Astrocyte (in vitro differentiated cells and primary cell): ENCODE data around the gene CA14. TPM values are rescaled to one million over a fixed set of nuclear protein-coding genes. Genes with fewer than 3 reads are reported as not detected.
"Not testable (repeated sequence)": the region's sequence is repeated elsewhere in the genome, so short reads cannot be mapped to it uniquely, and the experiment has no call there.

Source experiments
- DNase-seq: peaks from one replicate; pipeline ENCODE4 v3.0.0-alpha.2; 2010; ENCODE audit warnings: low read depth
- FAIRE-seq: peaks from 2 replicates; lab custom pipeline; 2011; peaks lifted over from hg19 to GRCh38; lab: Jason Lieb, UNC
- H2AFZ ChIP-seq: 2 replicates; pipeline ENCODE4 v1.6.0; 2012; ENCODE audit warnings: low read depth, low read length, inconsistent platforms
- H3K27ac ChIP-seq: 2 replicates; pipeline ENCODE4 v1.5.1; 2011; ENCODE audit warnings: low read depth, low read length, inconsistent platforms
- H3K27me3 ChIP-seq: 2 replicates; pipeline ENCODE4 v1.6.0; 2011; ENCODE audit warnings: low read length, inconsistent platforms; ENCODE audit not compliant: insufficient read depth
- H3K36me3 ChIP-seq: 2 replicates; pipeline ENCODE4 v1.5.1; 2011; ENCODE audit warnings: low read length, inconsistent platforms; ENCODE audit not compliant: insufficient read depth
- H3K4me1 ChIP-seq: 2 replicates; pipeline ENCODE4 v1.5.1; 2011; ENCODE audit warnings: low read length, inconsistent platforms; ENCODE audit not compliant: insufficient read depth
- H3K4me2 ChIP-seq: 2 replicates; pipeline ENCODE4 v1.6.0; 2012; ENCODE audit warnings: low read length, inconsistent platforms
- H3K4me3 ChIP-seq: 2 replicates; pipeline ENCODE4 v1.5.1; 2011; ENCODE audit warnings: low read depth, mild to moderate bottlenecking, low read length, inconsistent platforms; ENCODE audit not compliant: insufficient read depth
- H3K79me2 ChIP-seq: 2 replicates; pipeline ENCODE4 v1.6.0; 2012; ENCODE audit warnings: mild to moderate bottlenecking, low read length, inconsistent platforms; ENCODE audit not compliant: insufficient read depth
- H3K9ac ChIP-seq: 2 replicates; pipeline ENCODE4 v1.6.0; 2012; ENCODE audit warnings: mild to moderate bottlenecking, low read length, inconsistent platforms
- H3K9me3 ChIP-seq: 2 replicates; pipeline ENCODE4 v1.5.1; 2012; ENCODE audit warnings: low read depth, mild to moderate bottlenecking, low read length, inconsistent platforms; ENCODE audit not compliant: insufficient read depth
- H4K20me1 ChIP-seq: 2 replicates; pipeline ENCODE4 v1.6.0; 2012; ENCODE audit warnings: low read length, inconsistent platforms; ENCODE audit not compliant: insufficient read depth
- H3K27ac Mint-ChIP-seq: one replicate; pipeline ENCODE4 v1.8.0; 2021; ENCODE audit warnings: mild to moderate bottlenecking, mixed read lengths; ENCODE audit not compliant: unreplicated experiment
- H3K27me3 Mint-ChIP-seq: one replicate; pipeline ENCODE4 v1.8.0; 2021; ENCODE audit warnings: low read depth, mixed read lengths; ENCODE audit not compliant: unreplicated experiment
- H3K36me3 Mint-ChIP-seq: one replicate; pipeline ENCODE4 v1.8.0; 2021; ENCODE audit warnings: low read depth, mixed read lengths; ENCODE audit not compliant: unreplicated experiment
- H3K4me1 Mint-ChIP-seq: one replicate; pipeline ENCODE4 v1.8.0; 2021; ENCODE audit warnings: low read depth, mixed read lengths; ENCODE audit not compliant: unreplicated experiment
- H3K4me3 Mint-ChIP-seq: one replicate; pipeline ENCODE4 v1.8.0; 2021; ENCODE audit warnings: mild to moderate bottlenecking, moderate library complexity, mixed read lengths; ENCODE audit not compliant: unreplicated experiment
- H3K9me3 Mint-ChIP-seq: one replicate; pipeline ENCODE4 v1.8.0; 2021; ENCODE audit warnings: mild to moderate bottlenecking, mixed read lengths; ENCODE audit not compliant: unreplicated experiment
- EZH2 ChIP-seq: IDR thresholded peaks from 2 replicates; pipeline ENCODE4 v1.6.1; 2012; ENCODE audit warnings: mild to moderate bottlenecking, low read length, inconsistent platforms; ENCODE audit not compliant: insufficient read depth
- total RNA-seq: library from RNA; stranded (reverse); gene quantifications from 2 replicates; pipeline ENCODE4 v1.2.1, GENCODE V29; 2021
- TF ChIP-seq, protein P1 (sequence below): IDR thresholded peaks from 2 replicates; pipeline ENCODE4 v1.5.1; 2011; ENCODE audit warnings: low read depth, mild to moderate bottlenecking, inconsistent platforms, low read length, moderate library complexity; ENCODE audit not compliant: insufficient read depth

The CA14 gene
- total RNA-seq, 1 donor from 2014 or later, result 1.2 TPM

DNA sequence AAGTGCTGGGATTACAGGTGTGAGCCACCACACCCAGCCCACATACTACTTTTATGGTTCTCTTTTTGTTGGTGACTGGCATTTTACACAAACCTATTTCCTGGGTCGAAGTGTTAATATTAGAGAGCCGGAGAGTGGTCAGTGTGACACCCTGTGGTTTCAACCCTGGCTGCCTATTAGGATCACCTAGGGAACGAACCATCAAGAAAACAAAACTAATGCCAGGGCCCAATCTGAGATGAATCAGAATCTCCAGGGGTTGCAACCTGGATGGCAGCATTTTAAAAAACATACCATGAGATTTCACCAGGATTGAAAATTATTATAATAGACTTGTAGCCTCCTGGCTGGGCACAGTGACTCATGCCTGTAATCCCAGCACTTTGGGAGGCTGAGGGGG is 42.1 kb downstream of the CA14 start:
- Histone ChIP-seq H4K20me1 (peaks cover 9% of the 10 kb centered on the region), H2AFZ (no peak overlapping the region), H3K27ac (no peak overlapping the region), H3K27me3 (no peaks in the 10 kb centered on the region), H3K36me3 (peaks cover 27% of the 10 kb centered on the region), H3K4me3 (no peak overlapping the region), H3K79me2 (peaks cover 58% of the 10 kb centered on the region), H3K4me2 (no peak overlapping the region), H3K9me3 (no peaks in the 10 kb centered on the region), H3K4me1 (no peaks in the 10 kb centered on the region), H3K9ac (no peak overlapping the region)
- Mint-ChIP-seq H3K4me1 (peaks cover 12% of the 10 kb centered on the region), H3K36me3 (peaks cover 17% of the 10 kb centered on the region), H3K27ac (no peak overlapping the region), H3K9me3 (no peaks in the 10 kb centered on the region), H3K27me3 (no peaks in the 10 kb centered on the region), H3K4me3 (no peak overlapping the region)
- DNase-seq (no peak), FAIRE-seq (no peak)
- TF ChIP-seq, protein P1, sequence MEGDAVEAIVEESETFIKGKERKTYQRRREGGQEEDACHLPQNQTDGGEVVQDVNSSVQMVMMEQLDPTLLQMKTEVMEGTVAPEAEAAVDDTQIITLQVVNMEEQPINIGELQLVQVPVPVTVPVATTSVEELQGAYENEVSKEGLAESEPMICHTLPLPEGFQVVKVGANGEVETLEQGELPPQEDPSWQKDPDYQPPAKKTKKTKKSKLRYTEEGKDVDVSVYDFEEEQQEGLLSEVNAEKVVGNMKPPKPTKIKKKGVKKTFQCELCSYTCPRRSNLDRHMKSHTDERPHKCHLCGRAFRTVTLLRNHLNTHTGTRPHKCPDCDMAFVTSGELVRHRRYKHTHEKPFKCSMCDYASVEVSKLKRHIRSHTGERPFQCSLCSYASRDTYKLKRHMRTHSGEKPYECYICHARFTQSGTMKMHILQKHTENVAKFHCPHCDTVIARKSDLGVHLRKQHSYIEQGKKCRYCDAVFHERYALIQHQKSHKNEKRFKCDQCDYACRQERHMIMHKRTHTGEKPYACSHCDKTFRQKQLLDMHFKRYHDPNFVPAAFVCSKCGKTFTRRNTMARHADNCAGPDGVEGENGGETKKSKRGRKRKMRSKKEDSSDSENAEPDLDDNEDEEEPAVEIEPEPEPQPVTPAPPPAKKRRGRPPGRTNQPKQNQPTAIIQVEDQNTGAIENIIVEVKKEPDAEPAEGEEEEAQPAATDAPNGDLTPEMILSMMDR, result no peak
- TF ChIP-seq EZH2, result no peak

DNA sequence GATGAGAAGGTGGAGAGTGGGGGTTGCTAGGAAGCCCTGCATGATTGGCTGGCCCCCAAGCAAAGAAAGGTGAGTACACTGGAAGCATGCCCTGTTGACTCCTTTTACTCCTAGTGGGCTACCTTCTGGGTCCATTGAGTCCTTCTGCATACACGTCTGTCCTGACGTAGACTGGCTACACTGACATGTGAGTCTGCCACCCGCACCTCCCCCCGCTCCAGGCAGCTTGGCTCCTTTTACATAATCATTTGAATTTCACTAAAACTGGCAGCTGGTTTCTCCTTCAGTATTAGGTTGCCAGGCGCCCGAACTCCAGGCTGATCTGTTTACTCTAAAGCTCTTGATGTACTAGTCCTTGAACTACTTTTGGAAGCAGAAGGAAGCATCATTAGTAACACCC is 44.8 kb downstream of the CA14 start:
- Histone ChIP-seq H3K4me3 (no peak overlapping the region), H2AFZ (no peak overlapping the region), H3K79me2 (peaks cover 39% of the 10 kb centered on the region), H3K27me3 (no peaks in the 10 kb centered on the region), H3K4me1 (no peaks in the 10 kb centered on the region), H3K36me3 (peaks cover 26% of the 10 kb centered on the region), H4K20me1 (peaks cover 5% of the 10 kb centered on the region), H3K27ac (no peak overlapping the region), H3K4me2 (no peak overlapping the region), H3K9ac (no peak overlapping the region), H3K9me3 (no peaks in the 10 kb centered on the region)
- Mint-ChIP-seq H3K4me3 (peak overlapping the region; percentile 58), H3K4me1 (peaks cover 7% of the 10 kb centered on the region), H3K36me3 (peaks cover 14% of the 10 kb centered on the region), H3K27ac (no peak overlapping the region), H3K9me3 (no peaks in the 10 kb centered on the region), H3K27me3 (no peaks in the 10 kb centered on the region)
- FAIRE-seq (no peak), DNase-seq (no peak)
- TF ChIP-seq EZH2, result no peak
- TF ChIP-seq, protein P1, result no peak

DNA sequence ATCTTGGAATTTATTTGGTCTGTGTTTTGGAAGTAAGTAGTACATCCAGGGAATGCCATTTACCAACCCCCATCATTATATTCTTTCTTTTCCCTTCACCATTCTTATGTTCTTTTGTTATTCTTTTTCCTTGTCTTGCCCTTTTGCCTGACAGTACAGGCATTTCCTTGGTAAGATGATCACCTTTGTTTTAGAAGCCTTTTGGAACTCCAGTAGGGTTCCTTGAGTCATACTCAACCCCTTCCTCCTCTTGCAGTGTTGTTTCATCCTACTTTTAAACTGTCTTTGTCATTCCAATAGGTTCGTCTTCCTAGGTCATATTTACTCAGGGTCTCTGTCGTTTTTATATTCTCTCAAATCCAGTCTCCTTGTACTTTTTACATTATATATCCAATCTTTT is 45.3 kb downstream of the CA14 start:
- no peaks in the 10 kb centered on the region for H3K9me3 Mint-ChIP-seq
- Histone ChIP-seq H3K9ac (no peak overlapping the region), H2AFZ (no peak overlapping the region), H3K4me1 (no peaks in the 10 kb centered on the region), H4K20me1 (peaks cover 5% of the 10 kb centered on the region), H3K36me3 (peaks cover 26% of the 10 kb centered on the region), H3K4me3 (no peak overlapping the region), H3K9me3 (no peaks in the 10 kb centered on the region), H3K4me2 (no peak overlapping the region), H3K27ac (no peak overlapping the region), H3K27me3 (no peaks in the 10 kb centered on the region), H3K79me2 (peaks cover 34% of the 10 kb centered on the region)
- H3K27me3 Mint-ChIP-seq, result no peaks in the 10 kb centered on the region
- H3K27ac Mint-ChIP-seq, result no peak overlapping the region
- H3K4me1 Mint-ChIP-seq, result peaks cover 3% of the 10 kb centered on the region
- no peak overlapping the region for H3K4me3 Mint-ChIP-seq
- TF ChIP-seq, protein P1, result no peak
- no peak for TF ChIP-seq EZH2
- peaks cover 15% of the 10 kb centered on the region for H3K36me3 Mint-ChIP-seq
- DNase-seq (no peak), FAIRE-seq (no peak)

DNA sequence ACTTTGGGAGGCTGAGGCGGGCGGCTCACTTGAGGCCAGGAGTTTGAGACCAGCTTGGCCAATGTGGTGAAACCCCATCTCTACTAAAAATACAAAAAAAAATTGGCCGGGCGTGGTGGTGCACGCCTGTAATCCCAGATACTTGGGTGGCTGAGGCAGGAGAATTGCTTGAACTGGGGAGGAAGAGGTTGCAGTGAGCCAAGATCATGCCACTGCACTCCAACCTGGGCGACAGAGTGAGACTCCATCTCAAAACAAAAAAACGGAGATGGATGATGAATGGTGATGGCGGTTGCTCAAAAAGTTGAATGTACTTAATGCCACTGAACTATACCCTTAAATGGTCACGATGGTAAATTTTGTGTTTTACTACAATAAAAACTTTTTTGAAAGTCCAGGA is 51.0 kb downstream of the CA14 start:
- H2AFZ ChIP-seq, H3K79me2 ChIP-seq, H3K4me3 ChIP-seq, H3K9me3 ChIP-seq, H3K36me3 ChIP-seq, H3K4me2 ChIP-seq, H3K27me3 Mint-ChIP-seq, H3K27ac Mint-ChIP-seq, H3K36me3 Mint-ChIP-seq, H4K20me1 ChIP-seq, H3K9me3 Mint-ChIP-seq, H3K9ac ChIP-seq, FAIRE-seq, H3K27me3 ChIP-seq, H3K4me1 ChIP-seq, H3K4me3 Mint-ChIP-seq, H3K4me1 Mint-ChIP-seq, H3K27ac ChIP-seq, DNase-seq: not testable (repeated sequence)
